GM10248 (cell line): ENCODE measurements around the gene SYNE4.

ENCODE experiments used
- CTCF ChIA-PET: fragments of 300-600 bp; sonication (Branson Sonifier 250); formaldehyde crosslinking; extraction: SDS; loops from one replicate; lab custom pipeline; 2021; ENCODE audit warnings: antibody characterized with exemption; lab: Yijun Ruan, JAX
- POLR2A ChIA-PET: fragments of 350-650 bp; sonication (Branson Sonifier 250); formaldehyde crosslinking; extraction: SDS; loops from one replicate; lab custom pipeline; 2020; ENCODE audit warnings: antibody characterized with exemption; lab: Yijun Ruan, JAX
- DNase-seq: peaks from one replicate; pipeline ENCODE4 v3.0.0; 2012; ENCODE audit errors: extremely low spot score
- TF ChIP-seq, protein P1 (sequence below): IDR thresholded peaks from 2 replicates; pipeline ENCODE4 v1.5.1; 2012; ENCODE audit warnings: mild to moderate bottlenecking, low read depth; ENCODE audit errors: extremely low read depth, missing control alignments, control extremely low read depth

SYNE4 gene, protein sequence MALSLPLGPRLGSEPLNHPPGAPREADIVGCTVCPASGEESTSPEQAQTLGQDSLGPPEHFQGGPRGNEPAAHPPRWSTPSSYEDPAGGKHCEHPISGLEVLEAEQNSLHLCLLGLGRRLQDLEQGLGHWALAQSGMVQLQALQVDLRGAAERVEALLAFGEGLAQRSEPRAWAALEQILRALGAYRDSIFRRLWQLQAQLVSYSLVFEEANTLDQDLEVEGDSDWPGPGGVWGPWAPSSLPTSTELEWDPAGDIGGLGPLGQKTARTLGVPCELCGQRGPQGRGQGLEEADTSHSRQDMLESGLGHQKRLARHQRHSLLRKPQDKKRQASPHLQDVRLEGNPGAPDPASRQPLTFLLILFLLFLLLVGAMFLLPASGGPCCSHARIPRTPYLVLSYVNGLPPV

DNA sequence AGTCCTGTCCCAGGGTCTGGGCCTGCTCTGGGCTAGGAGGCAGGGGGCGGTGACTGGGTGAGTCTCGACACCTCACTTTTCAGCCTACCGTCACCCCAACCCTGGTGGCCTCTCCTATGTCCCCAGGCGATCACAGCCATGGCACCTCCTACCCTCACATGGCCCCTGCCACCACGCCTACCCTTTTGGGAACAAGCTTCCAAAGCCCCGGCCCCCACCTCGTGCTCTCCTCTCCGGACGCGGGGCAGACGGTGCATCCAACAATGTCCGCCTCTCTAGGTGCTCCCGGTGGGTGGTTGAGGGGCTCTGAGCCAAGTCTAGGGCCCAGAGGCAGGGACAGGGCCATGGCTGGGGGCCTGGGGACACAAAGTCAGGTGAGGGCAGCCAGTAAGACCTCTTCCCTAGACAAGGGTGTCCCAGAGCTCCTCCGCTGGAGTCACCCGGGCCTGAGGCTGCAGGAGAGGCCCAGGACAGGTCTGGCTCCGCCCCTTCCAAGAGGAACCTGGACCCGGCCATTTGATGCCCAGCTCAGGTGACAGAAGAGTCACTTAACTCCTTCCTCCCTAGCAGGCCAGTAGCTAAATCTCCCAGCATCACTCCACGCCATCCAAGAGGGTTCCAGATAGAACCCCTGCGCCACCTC, at the start of gene SYNE4:
Gene SYNE4 (minus strand): TSS at position 478 of the 643 bp plus-strand sequence. CDS start 132 bp downstream, at position 346.
- TF ChIP-seq, protein P1, sequence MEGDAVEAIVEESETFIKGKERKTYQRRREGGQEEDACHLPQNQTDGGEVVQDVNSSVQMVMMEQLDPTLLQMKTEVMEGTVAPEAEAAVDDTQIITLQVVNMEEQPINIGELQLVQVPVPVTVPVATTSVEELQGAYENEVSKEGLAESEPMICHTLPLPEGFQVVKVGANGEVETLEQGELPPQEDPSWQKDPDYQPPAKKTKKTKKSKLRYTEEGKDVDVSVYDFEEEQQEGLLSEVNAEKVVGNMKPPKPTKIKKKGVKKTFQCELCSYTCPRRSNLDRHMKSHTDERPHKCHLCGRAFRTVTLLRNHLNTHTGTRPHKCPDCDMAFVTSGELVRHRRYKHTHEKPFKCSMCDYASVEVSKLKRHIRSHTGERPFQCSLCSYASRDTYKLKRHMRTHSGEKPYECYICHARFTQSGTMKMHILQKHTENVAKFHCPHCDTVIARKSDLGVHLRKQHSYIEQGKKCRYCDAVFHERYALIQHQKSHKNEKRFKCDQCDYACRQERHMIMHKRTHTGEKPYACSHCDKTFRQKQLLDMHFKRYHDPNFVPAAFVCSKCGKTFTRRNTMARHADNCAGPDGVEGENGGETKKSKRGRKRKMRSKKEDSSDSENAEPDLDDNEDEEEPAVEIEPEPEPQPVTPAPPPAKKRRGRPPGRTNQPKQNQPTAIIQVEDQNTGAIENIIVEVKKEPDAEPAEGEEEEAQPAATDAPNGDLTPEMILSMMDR, result no peak
- ChIA-PET CTCF (interaction anchor here (1.3 kb wide), 1 partner anchor 14 kb away, joined by 3 read pairs; no protein-coding TSS in a partner anchor), POLR2A (no interaction called here)
- no peak for DNase-seq

DNA sequence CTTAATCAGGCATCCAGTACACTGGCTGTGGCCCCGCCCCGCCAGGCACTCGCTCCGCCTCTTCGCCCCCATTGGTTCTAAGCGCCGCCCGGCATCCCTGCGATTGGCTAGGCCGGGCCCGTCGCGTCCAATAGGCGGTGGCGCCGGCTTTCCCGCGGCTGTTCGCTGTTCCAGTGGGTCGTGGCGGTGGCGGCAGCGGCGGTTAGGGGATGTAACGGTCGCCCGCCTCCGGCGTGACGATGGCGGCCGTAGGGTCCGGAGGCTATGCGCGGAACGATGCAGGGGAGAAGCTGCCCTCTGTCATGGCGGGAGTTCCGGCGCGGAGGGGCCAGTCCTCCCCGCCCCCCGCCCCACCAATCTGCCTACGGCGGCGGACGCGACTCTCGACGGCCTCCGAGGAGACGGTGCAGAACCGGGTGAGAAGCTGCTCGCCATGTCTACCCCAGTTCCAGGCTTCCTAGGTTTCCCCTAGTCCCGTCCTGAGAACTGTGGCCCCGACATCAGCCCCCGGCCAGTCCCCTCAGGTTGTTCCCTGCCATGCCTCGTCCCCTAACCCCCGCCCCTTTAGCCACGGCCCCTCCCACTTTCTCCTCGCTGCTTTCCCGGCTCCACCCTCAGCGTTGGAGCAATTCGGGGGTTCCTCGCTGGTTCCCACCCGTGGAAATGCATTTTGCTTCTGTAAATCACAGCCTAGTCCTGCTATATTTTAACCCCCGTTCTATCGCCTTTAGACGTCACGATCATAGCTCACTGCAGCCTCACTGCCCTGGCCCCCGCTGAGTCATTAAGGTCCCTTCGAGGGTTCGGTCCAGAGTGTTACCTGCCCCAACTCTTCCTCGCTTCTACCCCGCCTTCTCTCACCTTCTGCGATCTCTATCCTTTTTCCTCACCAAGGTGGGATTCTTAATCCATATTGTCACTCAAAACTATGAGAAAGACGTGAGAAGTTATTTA, 46.4 kb upstream of the SYNE4 start, which contains the start of gene WDR62:
Gene WDR62 (plus strand): TSS at position 165 of the 954 bp plus-strand sequence. CDS start 75 bp downstream, at position 240.
- peak; percentile 98 for DNase-seq
- ChIA-PET CTCF (interaction anchor here (1.0 kb wide), 1 partner anchor 36 kb away, joined by 3 read pairs; no protein-coding TSS in a partner anchor), POLR2A (interaction anchor here (1.2 kb wide), 1 partner anchor 43 kb away, joined by 4 read pairs; no protein-coding TSS in a partner anchor)
- TF ChIP-seq, protein P1, result no peak

DNA sequence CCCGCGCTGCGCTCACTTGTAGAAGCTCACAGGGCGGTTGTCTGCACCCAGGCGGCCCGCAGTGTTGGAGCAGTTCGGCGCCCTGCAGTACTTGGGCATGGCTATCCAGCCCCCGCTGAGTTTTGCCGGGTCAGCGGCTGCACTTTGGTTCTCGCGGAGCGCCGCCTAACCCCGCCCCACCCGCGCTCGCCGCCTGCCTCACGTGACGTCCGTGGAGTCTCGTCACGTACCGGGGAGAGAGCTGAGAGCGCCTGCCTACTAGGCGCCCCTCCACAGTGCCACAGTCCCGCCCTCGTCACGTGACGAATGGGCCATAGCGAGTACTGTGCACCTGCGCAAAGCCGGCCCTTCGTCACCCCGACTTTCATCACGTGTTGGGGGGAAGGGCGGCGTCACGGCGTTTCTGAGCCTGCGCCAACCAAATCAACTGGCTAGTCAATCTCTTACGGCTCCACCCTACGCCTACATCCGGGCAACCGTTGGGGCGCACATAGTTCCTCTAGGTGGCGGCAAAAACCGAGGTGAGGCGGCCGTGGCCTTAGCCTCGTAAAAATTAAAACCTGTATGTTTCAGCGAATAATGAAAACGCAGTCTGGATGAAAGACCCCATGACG, 45.6 kb upstream of the SYNE4 start, which contains the start of gene THAP8:
Gene THAP8 (minus strand): TSS at position 167 of the 614 bp plus-strand sequence. CDS start 68 bp downstream, at position 99.
- CTCF ChIA-PET, result interaction anchor here (0.8 to 1.0 kb wide), 3 partner anchors 18 to 40 kb away, joined by 3 to 5 read pairs (median 4); partner anchors contain the start of gene ALKBH6
- POLR2A ChIA-PET, result interaction anchor here (0.5 to 1.2 kb wide), 3 partner anchors 42 to 353 kb away, joined by 3 to 4 read pairs (median 4); partner anchors contain the start of gene NFKBID
- DNase-seq, result peak; percentile 100
- TF ChIP-seq, protein P1, result peak; percentile 30

DNA sequence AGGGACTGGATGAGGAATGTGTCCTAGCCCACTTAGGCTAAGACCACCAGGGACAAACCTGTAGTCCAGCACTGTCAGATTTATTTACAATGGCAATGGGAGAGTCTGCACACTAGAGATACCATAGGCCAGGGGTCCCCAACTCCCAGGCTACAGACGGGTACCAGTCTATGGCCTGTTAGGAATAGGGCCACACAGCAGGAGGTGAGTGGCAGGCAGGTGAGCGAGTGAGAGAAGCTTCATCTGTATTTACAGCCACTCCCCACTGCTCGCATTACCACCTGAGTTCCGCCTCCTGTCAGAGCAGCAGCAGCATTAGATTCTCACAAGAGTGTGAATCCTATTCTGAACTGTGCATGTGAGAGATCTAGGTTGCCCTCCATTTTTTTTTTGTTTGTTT, 43.0 kb upstream of the SYNE4 start:
- TF ChIP-seq, protein P1, result no peak
- ChIA-PET CTCF (no interaction called here), POLR2A (no interaction called here)
- no peak for DNase-seq

DNA sequence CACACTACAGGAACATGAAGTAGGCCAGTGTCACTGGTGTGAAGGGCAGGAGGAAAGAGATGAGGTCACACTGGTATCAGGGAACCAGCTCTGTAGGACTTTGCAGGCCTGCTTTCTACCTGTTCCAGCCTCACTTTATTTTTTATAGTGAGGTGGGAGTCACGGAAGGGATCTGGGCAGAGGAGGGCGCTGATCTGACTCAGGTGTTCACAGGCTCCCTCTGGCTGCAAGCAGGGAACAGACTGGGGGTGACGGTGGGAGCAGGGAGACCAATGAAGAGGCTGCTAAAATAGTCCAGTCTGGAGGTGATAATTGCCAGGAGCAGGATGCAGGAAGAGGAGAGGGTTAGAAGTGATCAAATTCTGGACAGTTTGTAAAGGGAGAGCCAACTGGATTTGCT, 42.6 kb upstream of the SYNE4 start:
- TF ChIP-seq, protein P1, result peak; percentile 24
- ChIA-PET CTCF (no interaction called here), POLR2A (no interaction called here)
- DNase-seq, result no peak
